RWPE1 (cell line): ENCODE data around the gene LHFPL2.
"Not testable (repeated sequence)": the region's sequence is repeated elsewhere in the genome, so short reads cannot be mapped to it uniquely, and the experiment has no call there.

Experiments used
- CTCF ChIA-PET: fragments of 350-600 bp; sonication (Branson Sonifier 250); formaldehyde crosslinking; extraction: SDS; loops from one replicate; lab custom pipeline; 2021; lab: Yijun Ruan, JAX
- POLR2A ChIA-PET: fragments of 400-600 bp; formaldehyde crosslinking; extraction: SDS; loops from one replicate; lab custom pipeline; 2020; ENCODE audit warnings: antibody characterized with exemption; ENCODE audit not compliant: low non-redundant PET; lab: Yijun Ruan, JAX
- DNase-seq: peaks from one replicate; pipeline ENCODE4 v3.0.0; 2012; ENCODE audit warnings: low spot score
- H3K27ac ChIP-seq: fragments of 450-650 bp; 2 replicates; pipeline ENCODE4 v1.5.1; 2017
- CTCF ChIP-seq: fragments of 450-650 bp; conservative IDR thresholded peaks from 2 replicates; pipeline ENCODE4 v1.5.1; 2017; ENCODE audit warnings: low read depth, mild to moderate bottlenecking

Gene LHFPL2

GRCh38 chr5:78467752-78468357 is 180.7 kb downstream of the LHFPL2 start:
- H3K27ac ChIP-seq, result no peak overlapping the region
- DNase-seq, result peak; percentile 46
- peak; percentile 87 for TF ChIP-seq CTCF
- CTCF ChIA-PET, result interaction anchor here (0.6 to 2.6 kb wide), 20 partner anchors 8 to 915 kb away, joined by 3 to 14 read pairs (median 3); no protein-coding TSS in a partner anchor
- POLR2A ChIA-PET, result no interaction called here

DNA sequence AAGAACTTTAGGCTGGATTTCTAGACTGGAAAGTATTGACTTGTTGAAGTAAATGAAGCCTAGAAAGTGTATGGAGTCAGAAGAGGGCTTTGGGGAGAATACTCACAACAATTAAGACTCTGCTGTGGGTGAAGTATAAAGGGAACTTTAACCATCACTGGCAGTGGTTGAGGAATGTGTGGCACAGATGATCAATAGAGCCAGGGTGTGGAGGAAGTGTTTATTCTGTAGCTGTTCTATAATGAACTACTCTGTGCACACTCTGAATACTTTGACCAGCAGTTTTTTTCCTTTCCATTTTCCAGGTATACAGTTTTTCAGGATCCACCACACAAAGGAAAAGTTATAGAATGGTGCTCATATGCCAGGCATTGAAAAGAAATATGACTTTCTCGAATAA is 181.4 kb downstream of the LHFPL2 start:
- CTCF ChIA-PET, result interaction anchor here (0.6 to 2.6 kb wide), 9 partner anchors 8 to 498 kb away, joined by 3 to 14 read pairs (median 3); no protein-coding TSS in a partner anchor
- DNase-seq, result no peak
- TF ChIP-seq CTCF, result no peak
- POLR2A ChIA-PET, result no interaction called here
- H3K27ac ChIP-seq, result no peak overlapping the region

DNA sequence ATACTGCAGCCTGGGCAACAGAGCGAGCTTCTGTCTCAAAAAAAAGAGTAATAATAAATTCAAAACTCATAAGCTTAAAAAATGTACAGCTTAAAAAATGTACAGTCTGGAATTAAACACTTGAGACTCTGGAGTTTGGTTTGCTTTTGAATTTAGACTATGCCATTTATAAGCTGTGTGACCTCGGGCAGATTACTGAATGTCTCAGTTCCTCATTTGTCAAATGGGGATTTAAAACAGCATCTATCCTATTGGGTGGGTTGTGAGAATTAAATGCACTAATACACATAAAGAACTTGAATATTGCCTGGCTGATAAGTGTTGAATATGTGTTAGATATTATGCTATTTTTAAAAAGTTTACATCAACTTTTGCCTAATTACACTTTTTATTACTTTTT is 189.7 kb downstream of the LHFPL2 start:
- ChIA-PET CTCF (interaction anchor here (0.6 kb wide), 1 partner anchor 9 kb away, joined by 3 read pairs; no protein-coding TSS in a partner anchor), POLR2A (no interaction called here)
- TF ChIP-seq CTCF, result no peak
- no peak for DNase-seq
- H3K27ac ChIP-seq, result no peak overlapping the region

- DNase-seq, POLR2A ChIA-PET, H3K27ac ChIP-seq, CTCF ChIA-PET: not testable (repeated sequence)
Measured at GRCh38 chr5:78457507-78457906, 191.1 kb downstream of the LHFPL2 start.

DNA sequence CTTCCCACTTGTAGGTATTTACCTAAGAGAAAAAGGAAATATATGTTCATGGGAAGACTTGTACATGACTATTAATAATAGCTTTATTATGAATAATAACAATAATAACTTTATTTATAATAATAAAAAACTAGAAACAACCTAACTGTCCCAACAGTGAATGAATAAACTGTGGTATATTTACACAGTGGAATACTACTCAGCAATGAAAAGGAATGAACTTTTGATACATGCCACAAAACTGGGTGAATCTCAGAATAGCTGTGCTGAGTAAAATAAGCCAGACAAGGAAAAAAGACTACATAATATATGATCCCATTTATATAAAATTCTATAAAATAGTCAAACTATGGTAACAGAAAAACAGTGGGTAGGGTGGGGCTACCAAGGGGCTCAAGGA is 199.5 kb downstream of the LHFPL2 start:
- no peak for DNase-seq
- H3K27ac ChIP-seq, result no peak overlapping the region
- no peak for TF ChIP-seq CTCF
- ChIA-PET CTCF (no interaction called here), POLR2A (no interaction called here)

DNA sequence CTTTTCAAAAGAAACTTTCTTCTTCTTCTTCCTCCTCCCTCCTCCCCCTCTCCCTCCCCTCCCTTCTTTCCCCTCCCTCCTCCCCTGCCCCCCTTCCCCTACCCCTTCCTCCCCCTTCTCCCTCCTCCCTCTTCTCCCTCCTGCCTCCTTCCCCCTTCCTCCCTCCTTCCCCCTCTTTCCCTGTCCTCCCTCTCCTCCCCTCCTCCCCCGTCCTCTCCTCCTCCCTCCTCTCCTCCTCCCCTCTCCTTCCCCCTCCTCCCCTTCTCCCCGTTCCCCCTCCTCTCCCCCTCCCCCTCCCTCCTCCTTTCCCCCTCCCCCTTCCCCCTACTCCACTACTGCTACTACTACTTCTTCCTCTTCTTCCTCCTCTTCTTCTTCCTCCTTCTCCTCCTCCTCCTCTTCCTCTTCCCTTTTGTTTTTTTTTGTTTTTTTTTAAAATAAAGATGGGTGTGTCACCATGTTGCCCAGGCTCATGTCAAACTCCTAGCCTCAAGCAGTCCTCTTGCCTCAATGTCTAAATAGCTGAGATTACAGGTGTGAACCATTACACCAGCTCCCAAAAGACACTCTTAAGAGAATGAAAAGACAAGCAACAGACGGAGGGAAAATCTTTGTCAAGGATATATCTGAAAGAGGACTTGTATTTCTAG is 200.7 kb downstream of the LHFPL2 start:
- CTCF ChIA-PET, result no interaction called here
- H3K27ac ChIP-seq, result no peak overlapping the region
- no peak for TF ChIP-seq CTCF
- no peak for DNase-seq
- POLR2A ChIA-PET, result no interaction called here
